SK-N-MC (cell line): ENCODE data around the gene EIF5B.

Source experiments
- EZH2 ChIP-seq: fragments of 200-600 bp; sonication (generic); IDR thresholded peaks from one replicate; pipeline ENCODE4 v1.6.1; 2017; ENCODE audit warnings: antibody characterized with exemption
- FOXP2 ChIP-seq: optimal IDR thresholded peaks from 2 replicates; pipeline ENCODE3; 2011; ENCODE audit warnings: mild to moderate bottlenecking, moderate library complexity; ENCODE audit not compliant: insufficient read depth; ENCODE audit errors: extremely low read length, control extremely low read depth
- POLR2AphosphoS5 ChIP-seq: IDR thresholded peaks from 2 replicates; pipeline ENCODE4 v1.6.1; 2012; ENCODE audit warnings: mild to moderate bottlenecking, low read depth, low read length, borderline replicate concordance

GRCh38 chr2:99420751-99421299 is 83.6 kb downstream of the EIF5B start:
- TF ChIP-seq EZH2: no peak
- TF ChIP-seq POLR2AphosphoS5: no peak
- TF ChIP-seq FOXP2: no peak
